HG03039 (cell line): ENCODE measurements around the gene TAF3.
"Not testable (repeated sequence)": the region's sequence is repeated elsewhere in the genome, so short reads cannot be mapped to it uniquely, and the experiment has no call there.

Experiments used
- ATAC-seq: cut with Tn5 transposase; IDR thresholded peaks from one replicate; pipeline ENCODE4 v1.9.1; 2021; ENCODE audit warnings: mild to moderate bottlenecking, moderate library complexity; ENCODE audit not compliant: unreplicated experiment

The TAF3 gene, protein sequence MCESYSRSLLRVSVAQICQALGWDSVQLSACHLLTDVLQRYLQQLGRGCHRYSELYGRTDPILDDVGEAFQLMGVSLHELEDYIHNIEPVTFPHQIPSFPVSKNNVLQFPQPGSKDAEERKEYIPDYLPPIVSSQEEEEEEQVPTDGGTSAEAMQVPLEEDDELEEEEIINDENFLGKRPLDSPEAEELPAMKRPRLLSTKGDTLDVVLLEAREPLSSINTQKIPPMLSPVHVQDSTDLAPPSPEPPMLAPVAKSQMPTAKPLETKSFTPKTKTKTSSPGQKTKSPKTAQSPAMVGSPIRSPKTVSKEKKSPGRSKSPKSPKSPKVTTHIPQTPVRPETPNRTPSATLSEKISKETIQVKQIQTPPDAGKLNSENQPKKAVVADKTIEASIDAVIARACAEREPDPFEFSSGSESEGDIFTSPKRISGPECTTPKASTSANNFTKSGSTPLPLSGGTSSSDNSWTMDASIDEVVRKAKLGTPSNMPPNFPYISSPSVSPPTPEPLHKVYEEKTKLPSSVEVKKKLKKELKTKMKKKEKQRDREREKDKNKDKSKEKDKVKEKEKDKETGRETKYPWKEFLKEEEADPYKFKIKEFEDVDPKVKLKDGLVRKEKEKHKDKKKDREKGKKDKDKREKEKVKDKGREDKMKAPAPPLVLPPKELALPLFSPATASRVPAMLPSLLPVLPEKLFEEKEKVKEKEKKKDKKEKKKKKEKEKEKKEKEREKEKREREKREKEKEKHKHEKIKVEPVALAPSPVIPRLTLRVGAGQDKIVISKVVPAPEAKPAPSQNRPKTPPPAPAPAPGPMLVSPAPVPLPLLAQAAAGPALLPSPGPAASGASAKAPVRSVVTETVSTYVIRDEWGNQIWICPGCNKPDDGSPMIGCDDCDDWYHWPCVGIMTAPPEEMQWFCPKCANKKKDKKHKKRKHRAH

GRCh38 chr10:7818295-7819120, at the start of gene TAF3:
Gene TAF3, plus strand, starts transcription at chr10:7818505. Its CDS starts 205 bp downstream, at chr10:7818710.
- ATAC-seq, result peak; percentile 85

DNA sequence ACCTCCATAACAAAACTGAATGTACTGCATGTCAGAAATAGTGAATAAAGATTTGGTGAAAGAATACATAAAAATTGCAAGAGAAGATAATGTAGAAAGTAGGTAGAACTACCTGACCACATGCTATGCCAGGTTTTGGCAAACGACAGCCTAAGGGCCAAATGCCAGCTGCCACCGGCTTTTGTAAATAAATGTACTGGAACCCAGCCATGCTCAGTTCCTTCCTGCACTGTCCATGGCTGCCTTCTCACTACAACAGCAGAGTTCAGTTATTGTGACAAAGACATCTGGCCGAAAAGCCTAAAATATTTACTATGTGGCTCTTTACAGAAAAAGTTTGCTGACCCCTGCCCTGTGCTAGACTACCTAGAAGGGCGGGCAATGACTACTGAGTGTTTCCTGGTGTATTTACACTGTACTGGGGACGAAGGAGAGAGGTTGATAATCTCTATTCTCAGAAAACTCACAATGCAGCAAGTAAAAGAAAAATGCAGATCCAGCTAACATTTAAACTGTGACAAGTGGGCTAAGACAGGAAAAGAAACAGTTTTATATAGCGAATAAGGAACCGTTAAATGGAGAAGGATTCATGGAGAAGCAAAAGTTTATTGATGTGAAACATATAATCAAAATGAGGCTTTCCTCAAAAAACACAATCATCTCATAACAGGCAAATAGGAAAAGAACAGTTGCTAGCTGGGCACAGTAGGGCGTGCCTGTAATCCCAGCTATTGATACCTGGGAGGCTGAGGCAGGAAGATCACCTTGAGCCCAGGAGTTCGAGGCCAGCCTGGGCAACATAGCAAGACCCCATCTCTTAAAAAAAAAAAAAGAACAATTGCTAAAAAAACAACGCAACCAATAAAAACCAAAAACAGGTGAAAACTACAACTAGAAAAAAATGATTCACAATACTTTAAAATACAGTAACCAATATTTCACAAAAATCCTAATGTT, 44.2 kb upstream of the TAF3 start:
- ATAC-seq, result no peak

GRCh38 chr10:7776777-7777176, 41.5 kb upstream of the TAF3 start:
- no peak for ATAC-seq

- ATAC-seq, result not testable (repeated sequence)
Observed at GRCh38 chr10:7782194-7782593, 36.1 kb upstream of the TAF3 start.

GRCh38 chr10:7786430-7786829, 31.9 kb upstream of the TAF3 start:
- no peak for ATAC-seq

GRCh38 chr10:7787150-7787856, 31.0 kb upstream of the TAF3 start:
- ATAC-seq, result peak; percentile 10

DNA sequence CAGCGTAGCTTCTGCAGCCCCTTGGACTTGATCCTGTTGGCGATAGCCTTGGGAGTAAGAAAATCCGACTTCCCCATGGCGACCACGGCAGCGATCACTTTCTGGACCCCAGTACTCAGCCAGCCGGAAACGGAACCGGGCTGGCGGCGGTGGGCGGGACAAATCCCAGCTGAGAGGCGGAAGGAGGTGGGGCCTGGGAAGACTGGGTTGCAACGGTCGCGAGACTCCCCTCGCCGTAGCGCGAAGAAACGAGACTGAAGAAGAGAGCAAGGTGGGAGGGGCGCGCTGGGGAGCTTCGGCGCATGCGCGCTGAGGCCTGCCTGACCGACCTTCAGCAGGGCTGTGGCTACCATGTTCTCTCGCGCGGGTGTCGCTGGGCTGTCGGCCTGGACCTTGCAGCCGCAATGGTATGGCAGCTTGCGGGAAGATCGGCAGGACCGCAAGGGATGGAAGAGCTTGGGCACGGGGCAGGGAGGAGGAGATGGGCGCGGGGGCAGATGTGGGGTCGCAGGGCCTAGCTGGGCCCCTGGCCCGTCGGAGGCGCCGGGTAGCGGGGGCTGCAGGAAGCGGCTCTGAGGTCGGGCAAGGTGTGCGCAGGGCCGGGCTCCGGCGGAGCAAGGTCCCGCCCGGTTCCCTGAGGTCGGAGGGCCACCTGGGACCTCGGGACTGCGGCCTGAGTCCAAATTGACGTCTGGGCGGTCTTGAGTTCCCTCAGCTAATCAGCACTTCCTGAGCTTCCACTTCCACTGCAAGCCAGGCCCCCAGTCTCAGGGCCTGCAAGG, 30.3 kb upstream of the TAF3 start, which contains the start of the genes ATP5F1C and KIN:
ATP5F1C (plus strand) TSS at position 321 of the 782 bp plus-strand sequence; CDS start at position 352, 31 bp downstream.
KIN (minus strand) TSS at position 137 of the 782 bp plus-strand sequence; CDS start at position 77, 60 bp downstream.
- peak; percentile 94 for ATAC-seq

GRCh38 chr10:7788639-7789286, 29.5 kb upstream of the TAF3 start:
- peak; percentile 6 for ATAC-seq

- no peak for ATAC-seq
Observed at GRCh38 chr10:7789390-7789789, 28.9 kb upstream of the TAF3 start.

- no peak for ATAC-seq
Observed at GRCh38 chr10:7792541-7792940, 25.8 kb upstream of the TAF3 start.

GRCh38 chr10:7794251-7795026, 23.9 kb upstream of the TAF3 start:
- no peak for ATAC-seq

GRCh38 chr10:7795605-7796004, 22.7 kb upstream of the TAF3 start:
- no peak for ATAC-seq

DNA sequence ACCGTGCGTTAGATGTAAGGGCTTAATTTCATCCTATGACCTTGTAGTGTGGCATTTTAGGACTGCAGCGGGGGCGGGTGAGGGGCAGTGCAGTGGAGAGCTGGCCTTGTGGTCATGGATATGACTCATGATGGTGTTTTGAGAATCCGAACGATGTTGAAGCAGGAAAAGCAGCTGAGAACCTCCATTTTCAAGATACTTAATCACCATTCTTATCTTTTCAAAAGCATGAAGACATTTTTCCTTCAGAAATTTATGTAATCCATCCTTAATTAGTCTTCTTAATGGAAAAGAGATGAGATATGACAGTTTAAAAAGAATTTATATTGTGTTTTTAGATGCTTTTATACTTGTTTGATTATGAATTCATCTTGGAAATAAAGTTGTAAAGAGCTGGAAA, 20.7 kb upstream of the TAF3 start:
- no peak for ATAC-seq

DNA sequence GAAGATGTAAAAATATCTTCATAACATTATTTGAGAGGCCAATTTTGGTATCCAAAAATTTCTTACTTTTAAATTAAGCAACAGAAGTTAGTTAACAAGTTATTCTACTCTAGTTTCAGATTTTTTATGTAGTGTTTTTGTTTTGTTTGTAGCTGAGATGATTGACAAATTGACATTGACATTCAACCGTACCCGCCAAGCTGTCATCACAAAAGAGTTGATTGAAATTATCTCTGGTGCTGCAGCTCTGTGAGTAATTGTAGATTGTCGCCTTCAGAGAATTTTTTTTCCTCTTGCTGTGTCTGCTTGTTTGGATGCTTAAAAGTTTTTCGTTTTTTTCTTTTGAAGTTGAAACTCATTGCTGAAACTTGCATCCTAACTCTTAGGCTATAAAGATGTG, 15.7 kb upstream of the TAF3 start:
- ATAC-seq, result no peak

- ATAC-seq, result no peak
Observed at GRCh38 chr10:7804216-7804615, 14.1 kb upstream of the TAF3 start.

GRCh38 chr10:7804741-7805140, 13.6 kb upstream of the TAF3 start:
- no peak for ATAC-seq
